NCI-H446 treated with DMSO at 0.1 percent for 48 hours (cell line): ENCODE measurements around the gene MMD2.
"Not testable (repeated sequence)": the region's sequence is repeated elsewhere in the genome, so short reads cannot be mapped to it uniquely, and the experiment has no call there.

Experiments used
- DNase-seq: peaks from one replicate; lab custom pipeline; 2025; lab: John Stamatoyannopoulos, UW

Gene MMD2

DNA sequence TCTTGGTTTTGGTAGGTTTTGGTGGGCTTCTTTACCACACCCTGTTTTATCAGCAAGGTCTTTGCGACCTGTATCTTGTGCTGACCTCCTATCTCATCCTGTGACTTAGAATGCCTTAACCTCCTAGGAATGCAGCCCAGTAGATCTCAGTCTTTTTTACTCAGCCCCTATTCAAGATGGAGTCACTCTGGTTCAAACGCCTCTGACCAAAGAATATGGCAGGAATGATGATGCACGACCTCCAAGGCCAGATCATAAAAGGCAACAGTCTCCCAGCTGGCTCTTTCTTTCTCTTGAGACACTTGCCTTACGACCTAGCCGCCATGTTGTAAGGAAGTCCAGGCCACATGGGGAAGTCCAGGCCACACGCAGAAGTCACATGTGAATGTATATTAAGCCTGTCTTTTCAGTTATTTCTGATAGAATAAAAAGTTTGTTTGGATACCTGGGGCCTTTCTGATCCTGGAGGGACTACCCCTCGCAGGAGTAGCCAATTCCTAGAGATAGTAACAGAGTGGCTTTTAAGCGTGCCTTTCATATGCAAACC, 65.0 kb downstream of the MMD2 start:
- DNase-seq = no peak

DNA sequence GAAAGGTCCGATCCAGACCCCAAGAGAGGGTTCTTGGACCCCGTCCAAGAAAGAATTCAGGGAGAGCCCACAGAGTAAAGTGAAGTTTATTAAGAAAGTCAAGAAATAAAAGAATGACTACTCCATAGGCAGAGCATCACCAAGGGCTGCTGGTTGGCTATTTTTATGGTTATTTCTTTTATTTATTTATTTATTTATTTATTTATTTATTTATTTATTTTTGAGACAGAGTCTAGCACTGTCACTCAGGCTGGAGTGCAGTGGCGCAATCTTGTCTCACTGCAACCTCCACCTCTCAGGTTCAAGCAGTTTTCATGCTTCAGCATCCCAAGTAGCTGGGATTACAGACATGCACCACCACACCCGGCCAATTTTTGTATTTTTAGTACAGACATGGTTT, 65.8 kb downstream of the MMD2 start:
- not testable (repeated sequence) for DNase-seq

DNA sequence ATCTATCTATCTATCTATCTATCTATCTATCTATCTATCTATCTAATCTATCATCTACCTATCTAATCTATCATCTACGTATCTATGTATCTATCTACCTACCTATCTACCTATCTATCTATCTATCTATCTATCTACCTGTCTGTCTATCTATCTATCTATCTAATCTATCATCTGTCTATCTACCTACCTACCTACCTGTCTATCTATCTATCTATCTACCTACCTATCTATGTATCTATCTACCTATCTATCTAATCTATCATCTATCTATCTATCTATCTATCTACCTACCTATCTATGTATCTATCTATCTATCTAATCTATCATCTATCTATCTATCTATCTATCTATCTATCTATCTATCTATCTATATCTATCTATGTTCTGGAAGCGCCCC, 67.5 kb downstream of the MMD2 start:
- DNase-seq = not testable (repeated sequence)

DNA sequence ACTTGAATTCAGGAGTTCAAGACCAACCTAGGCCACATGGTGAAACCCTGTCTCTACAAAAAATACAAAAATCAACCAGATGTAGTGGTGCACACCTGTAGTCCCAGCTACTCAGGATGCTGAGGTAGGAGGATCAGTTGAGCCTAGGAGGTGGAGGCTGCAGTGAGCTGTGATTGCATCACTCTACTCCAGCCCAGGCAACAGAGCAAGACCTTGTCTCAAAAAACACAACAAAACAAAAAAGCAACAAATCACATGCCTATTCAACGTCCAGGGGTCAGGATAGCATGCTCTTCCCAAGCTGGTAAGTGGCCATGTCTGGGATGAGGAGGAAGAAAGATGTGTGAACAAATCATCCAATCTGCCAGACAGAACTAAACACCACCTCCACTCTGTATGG, 69.3 kb downstream of the MMD2 start:
- DNase-seq = no peak

DNA sequence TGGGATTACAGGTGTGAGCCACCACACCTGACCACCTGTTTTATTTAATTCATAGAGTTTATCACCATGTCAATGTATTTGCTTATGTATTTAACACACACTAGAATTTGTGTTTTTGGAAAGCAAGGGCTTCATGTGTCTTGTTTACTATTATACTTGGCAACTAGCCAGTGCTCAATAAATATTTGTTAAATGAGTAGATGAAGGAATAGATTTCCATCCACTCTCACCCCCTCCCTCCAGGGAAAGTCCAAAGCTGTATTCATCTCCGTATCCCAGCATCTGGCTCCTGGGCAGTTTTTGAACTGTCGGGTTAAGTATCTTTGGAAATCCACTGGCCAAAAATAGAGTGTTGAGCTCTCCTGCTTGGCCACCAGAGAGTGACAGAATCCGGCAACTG, 70.8 kb downstream of the MMD2 start:
- DNase-seq = no peak

DNA sequence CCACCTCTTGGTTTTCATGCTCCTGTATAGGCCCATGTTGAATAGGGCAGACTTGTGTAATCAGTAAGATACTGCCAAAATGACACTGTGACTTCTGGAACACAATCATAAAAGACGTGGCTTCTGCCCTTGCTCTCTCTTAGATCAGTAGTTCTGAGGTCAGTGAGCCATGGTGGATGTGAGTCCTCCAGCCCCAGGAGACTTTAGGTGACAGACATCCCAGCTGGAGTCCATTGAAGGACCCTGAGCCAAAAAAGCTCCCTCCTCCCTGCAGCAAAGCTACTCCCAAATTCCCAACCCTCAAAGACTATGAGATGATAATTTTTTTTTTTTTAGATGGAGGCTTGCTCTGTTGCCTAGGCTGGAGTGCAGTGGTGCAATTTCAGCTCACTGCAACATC, 72.3 kb downstream of the MMD2 start:
- no peak for DNase-seq

DNA sequence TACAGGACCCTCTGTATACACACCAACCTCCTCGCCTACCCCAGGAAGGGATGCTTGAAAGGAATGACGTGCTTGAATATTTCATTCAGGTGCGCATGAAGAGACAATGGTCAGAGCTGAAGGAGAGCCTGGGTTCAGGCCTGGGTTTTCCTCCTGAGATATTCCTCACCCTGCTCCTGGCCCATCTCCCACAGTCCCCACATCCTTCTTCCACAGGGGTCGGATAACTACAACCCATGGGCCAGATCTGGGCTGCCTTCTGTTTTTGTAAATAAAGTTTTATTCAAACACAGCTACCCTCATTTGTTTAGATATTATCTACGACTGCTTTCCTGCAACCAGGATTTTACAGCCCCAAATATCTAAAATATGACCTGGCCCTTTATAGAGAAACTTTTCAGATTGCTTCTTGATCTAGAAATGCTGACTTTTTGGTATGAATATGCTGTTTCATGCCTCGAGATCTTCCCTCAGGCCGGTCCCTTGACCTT, 73.6 kb downstream of the MMD2 start:
- DNase-seq = no peak

DNA sequence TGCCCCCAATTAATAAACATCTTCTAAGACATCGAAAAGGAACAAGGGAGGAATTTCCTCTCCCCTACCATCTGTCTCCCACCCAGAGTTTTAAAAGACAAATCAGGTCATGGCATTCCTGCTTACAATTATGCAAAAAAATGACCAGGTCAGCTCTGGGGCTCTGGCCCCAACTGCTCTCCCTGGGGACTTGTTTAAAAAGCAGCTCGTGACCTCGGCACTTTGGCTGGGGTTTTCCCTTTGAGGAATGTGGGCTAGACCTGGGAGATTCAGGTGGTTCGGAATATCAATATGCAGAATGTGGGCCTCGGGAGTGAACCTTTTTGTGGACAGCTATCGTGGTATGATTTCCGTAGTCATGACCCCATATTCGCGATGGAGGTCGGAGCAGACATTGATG, 74.8 kb downstream of the MMD2 start:
- no peak for DNase-seq

DNA sequence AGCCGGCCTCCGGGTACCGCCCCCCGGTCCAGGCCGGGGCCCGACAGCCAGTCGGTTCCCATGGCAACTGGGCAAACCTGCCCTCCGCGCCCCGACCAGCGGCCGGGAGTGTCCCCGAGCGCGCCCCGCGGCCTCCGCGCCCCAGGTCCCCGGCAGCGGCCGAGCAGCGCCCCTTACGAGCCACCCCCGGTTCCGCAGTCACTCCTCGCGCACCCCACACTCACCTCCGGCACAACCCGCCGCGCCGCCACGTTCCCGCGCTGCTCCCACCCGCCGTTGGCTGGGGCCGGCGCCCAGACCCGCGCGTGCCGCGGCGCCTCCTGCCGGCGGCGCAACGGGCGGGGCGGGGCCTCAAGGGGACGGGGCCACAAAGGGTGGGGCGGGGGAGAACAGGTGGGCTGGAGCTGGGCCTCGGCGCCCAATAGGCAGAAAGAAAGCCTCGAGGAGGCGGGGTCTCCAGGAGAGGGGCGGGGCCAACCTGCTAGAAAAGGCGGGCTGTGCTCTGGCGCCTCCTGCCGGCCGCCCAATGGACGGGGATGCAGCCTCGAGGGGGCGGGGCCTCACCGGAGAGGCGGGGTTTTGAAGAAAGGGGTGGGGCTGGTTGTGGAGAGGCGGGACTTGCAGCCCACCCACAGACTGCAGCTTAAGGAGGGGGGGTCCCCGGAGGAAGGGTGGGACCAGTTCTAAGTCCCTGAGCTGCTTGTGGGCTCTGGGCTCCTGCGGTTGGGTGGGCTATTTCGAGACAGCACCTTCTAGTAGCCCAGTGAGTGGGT, 75.4 kb downstream of the MMD2 start, which contains the start of gene RADIL:
Gene RADIL (minus strand): TSS at position 345 of the 773 bp plus-strand sequence. CDS start 5,577 bp downstream, outside the sequence.
- DNase-seq = peak; percentile 87

DNA sequence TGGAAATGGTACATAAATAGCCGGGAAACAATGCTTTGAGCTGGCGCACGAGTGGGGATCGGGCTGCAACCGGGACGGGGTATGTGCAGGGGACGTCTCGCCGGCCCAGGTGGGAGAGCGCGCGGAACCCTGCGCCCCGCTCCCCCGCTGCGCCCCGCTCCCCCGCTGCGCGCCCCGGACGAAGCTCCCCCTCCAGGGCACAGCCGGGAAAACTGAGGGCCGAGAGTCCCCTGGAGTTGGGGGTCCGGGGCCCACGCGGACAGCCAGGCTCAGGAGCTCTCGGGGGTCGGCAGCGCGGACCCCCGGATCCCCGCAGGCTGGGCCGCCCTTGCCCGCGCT, 76.0 kb downstream of the MMD2 start:
- no peak for DNase-seq

DNA sequence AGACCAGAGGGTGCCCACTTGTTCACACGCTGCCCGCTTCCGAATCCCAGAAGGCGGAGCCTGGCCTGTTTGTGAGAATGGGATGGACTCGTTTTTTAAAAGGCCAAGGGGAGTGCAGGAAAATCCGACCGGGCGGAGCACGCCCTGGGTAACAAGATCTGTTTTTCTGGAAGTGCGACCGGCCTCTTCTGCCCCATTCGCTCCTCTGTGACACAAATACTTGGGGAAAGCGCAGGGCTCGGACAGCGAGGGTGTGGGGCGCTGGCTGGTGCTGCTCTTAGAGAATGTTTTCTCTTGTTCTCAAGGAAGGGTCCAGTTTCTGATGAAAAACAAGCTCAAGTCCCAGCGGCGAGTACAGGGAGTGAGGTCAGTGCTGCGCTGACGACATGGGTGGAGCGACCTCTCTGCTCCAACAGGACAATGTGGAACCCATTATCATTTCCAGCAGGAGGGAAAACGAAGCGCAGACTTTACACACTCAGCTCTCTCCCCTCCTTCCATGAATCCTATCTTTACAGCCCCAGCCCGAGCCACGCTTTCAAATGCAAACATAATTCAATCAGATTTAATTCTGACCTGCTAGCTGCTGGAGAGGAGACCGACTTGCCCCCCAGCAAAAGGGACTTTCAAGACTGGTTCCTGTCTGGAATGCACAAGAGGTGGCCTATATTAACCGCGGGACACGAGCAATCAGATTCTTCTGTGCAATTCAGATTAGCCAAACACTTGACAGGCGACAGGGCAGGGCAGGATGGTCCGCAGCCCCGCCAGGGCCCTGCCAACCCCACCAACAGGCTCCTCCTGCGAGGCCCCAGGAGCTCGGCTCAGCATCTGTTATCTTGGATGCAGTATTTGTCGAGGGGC, 76.6 kb downstream of the MMD2 start:
- no peak for DNase-seq

DNA sequence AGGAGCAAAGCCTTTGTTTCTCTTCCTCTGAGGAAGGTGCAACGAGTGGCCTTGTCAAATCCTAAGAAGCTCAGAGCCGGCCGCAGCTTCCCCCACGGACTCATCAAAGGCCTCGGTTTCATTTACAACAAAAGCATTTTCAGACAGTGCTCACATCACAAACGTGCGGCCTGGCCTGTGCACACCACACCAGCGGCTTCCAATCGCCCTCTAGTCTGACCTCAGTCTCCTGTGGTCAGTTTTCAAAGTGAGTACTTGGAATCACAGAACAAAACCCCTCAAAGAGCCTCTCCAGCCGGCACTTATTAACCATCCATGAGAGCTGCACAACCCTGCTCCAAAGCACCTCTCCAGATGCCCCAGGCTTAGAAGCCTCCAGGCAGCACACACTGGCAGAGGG, 78.8 kb downstream of the MMD2 start:
- DNase-seq = no peak

DNA sequence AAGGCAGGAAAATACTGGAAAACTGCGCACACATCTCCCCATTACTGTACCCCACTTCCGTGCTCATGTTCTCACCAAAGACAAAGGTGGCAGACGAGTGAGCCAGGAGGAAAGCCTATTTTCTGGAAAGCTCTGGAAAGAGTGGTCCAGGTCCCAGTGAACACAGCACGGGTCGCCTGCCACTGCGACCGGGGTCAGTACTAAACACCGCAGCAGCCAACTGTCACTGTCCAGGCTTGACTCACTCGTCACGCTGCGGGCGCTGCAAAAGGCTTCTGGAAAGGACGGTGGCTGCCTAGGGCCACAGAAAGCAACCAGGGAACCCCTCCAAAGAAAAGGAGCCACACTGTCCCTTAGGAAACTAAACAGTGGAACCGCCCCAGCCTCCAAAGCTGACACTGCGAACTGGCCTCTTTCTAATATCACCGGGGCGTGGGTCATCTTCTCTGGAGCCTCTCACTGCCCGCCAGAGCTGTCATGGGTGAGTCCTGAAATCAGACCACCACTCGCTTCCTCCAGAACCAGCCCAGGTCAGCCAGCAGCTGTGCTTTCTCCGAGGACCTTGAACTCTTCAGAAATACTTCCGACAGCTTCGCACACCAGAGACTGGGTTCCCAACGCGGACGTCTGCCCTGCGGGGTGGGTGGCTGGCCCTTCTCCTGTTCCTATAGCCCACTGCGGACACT, 79.4 kb downstream of the MMD2 start:
- DNase-seq = no peak

DNA sequence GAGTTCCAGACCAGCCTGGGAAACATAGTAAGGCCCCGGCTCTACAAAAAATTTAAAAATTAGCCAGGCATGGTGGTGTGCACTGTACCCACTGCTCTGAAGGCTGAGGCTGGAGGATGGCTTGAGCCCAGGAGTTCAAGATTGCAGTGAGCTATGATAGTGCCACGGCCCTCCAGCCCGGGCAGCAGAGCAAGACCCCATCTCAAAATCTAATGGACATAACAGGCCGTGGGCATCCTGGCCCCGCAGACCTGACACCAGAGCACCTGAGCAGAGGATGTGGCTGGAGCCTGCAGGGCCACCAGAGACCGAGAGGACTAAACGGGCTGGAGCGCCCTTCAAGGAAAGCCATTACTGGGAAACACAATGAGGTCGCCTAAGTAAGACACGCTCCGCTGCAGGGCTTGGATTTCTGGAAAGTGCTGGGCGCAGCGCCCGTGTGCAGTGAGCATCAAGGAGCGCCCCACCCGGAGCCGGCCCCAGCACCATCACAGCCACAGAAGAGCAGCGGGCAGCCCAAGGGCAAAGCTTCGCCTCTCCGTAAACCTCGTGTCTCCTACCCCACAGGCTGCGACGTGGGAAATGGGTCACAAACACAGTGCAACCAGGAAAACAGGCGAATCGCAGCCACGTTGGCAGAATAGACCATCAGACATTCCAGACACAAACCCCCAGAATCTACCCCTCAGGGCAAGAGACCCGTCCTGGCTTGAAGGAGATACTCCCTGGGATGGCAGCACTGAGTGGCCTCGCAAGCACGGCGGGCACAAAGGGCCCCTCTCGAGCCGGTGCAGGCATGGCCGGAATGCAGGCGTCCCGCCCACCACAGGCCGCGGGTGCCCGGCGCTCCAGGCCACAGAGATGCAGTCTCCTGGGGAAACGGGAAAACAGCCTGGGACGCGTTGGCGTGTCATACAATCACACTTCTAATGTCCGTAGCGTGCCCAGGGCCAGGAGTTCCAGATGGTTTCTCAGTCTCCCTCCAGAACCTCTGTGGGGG, 80.4 kb downstream of the MMD2 start:
- DNase-seq = no peak

DNA sequence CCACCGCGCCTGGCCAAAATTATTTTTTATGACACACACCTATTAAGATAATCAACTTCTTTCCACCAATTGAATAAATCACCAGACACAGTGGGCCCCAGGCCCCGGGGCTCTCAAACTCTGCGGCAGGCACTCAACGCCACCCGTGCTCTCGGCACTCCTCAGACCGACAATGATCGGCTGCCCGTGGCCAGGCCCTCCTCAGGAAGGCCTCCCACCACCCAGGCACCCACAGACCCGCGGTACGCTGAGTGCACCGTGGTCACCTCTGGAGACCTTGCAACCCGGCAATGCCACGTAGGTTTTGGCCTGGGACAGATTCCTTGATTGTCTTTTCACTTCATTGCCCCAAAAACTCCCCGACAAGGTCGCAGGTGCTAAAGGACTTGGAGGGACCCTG, 82.4 kb downstream of the MMD2 start:
- DNase-seq = no peak

DNA sequence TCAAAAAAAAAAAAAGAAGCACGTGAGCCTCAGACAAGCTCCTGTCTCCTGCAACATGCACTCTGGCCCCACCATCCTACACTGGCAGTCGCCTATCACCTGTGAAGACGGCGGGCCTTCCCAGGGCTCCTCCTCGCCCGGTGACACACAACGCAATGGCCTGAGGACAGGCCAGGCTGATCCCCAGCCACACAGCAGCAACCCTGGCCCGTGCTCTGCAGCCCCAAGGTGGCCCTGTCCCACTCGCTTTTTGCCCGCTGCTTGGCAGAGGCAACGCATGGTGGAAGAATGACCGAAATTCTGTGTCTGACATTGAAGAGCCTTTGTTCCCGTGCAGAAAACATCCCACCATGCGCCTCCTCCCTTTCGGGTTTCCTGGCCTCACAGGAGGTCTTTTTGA, 83.6 kb downstream of the MMD2 start:
- DNase-seq = no peak

DNA sequence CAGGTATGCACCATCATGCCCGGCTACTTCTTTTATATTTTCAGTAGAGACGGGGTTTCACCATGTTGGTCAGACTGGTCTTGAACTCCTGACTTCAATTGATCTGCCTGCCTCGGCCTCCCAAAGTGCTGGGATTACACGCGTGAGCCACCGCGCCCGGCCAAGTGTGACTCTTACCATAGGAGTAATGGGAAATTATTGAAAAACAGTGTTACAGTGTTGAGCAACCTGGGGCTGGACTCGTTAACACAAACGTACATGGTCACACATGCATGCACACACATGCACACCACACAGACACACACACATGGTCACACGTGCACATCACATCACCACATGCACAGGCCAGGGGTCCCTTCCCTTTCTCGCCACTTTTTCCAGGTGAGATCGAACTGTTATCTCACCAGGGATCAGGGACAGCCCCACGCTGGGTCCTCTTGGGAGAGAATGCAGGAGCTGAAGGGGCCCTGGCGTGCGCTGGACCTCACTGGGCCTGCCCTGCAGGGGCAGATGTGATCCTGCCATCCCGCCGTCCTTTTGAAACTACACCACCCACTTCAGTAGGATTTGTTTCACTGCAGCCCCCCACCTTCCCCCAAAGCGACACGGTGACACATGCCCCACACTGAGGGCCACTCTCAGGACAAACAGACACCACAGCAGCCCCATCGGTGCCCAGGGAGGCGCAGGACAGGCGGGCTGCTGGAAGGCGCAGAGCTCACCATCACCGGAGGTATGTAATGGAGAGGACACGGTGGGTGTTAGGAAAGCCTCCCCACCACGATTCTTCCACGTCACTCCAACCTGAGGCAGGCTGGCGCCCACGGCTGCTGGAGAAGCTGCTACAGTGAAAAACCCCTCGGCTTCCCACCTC, 85.7 kb downstream of the MMD2 start:
- no peak for DNase-seq

DNA sequence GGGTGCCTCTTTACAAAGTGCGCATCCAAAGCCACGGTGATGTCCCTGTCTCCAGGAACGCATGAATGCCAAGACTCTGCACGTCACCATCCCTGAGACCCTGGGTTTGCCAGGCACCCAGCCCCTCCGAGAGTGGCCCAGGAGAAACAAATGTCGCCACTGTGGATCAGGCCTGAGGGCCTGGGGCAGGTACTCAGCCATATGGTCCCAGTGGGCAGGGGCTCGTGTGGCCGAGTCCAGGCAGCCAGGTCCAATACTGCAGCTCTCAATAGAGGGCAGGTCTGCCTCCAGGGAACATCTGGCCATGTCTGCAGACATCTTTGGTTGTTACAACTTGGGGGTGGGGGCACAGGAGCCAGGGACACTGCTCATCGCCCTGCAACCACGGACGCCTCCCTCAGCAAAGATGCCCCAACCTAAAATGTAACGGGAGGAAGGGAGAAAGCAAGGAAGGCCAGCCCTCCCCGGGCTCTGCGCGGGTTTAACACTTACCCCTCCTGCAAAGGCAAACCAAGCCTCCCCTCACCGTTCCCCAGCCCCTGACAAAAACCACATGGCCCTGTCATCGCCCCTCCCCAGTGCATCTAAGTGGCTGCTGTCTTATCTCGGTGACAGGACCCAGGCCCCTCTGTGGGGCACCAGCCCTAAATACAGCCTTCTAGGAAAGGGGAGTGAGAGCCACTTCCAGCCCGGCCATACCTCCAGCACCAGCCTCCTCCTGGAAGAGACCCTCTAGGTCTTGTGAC, 86.9 kb downstream of the MMD2 start:
- no peak for DNase-seq

DNA sequence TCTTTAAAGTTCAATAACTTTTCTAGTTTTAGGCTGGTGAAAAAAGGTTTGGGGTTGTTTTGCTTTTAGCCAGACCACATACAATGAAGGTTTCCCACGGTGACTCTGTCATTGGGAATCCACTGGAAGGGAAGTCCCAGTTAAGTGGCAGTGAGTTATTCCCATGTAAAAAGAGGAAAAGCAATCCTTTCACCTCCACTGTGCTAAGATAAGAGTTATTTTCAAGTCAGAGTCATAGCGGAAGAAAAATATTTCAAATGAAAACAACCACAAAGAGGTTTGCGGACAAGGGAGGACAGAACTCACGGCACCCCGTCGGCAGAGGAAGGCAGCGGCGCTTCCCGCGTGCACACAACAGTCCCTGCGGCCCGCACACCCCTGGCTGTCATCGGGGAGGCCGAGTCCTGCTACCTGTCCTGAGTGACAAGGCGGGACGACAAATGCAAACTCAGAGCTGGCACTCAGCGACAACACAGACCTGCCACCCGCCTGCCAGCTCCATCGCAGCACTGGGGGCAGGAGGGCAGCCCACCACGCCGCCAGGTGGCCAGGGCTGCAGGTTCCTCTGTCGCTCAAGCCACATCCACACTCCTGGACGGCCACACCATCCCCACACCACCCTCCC, 87.8 kb downstream of the MMD2 start:
- DNase-seq = no peak
